T-helper 9 cell (primary cell): ENCODE results near the gene NBEAL2.

Experiments used
- DNase-seq: peaks from one replicate; pipeline ENCODE4 v3.0.0-alpha.2; 2020

The NBEAL2 gene

DNA sequence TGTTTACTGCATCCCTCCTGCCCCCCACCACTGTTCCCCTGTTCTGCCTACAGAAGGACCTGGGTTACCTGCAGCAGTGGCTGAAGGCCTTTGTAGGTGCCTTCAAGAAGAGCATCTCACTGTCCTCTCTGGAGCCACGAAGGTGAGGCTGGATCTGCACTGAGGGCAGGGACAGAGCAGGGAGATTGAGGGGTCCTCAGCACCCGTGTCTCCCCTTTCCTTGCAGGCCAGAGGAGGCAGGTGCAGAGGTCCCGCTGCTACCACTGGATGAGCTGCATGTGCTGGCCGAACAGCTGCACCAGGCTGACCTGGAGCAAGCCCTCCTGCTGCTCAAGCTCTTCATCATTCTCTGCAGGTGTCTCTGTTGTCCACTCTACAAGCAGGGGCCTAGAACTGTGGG, 9.2 kb downstream of the NBEAL2 start:
- no peak for DNase-seq

GRCh38 chr3:46989146-46989810, 9.8 kb downstream of the NBEAL2 start:
- DNase-seq: no peak

DNA sequence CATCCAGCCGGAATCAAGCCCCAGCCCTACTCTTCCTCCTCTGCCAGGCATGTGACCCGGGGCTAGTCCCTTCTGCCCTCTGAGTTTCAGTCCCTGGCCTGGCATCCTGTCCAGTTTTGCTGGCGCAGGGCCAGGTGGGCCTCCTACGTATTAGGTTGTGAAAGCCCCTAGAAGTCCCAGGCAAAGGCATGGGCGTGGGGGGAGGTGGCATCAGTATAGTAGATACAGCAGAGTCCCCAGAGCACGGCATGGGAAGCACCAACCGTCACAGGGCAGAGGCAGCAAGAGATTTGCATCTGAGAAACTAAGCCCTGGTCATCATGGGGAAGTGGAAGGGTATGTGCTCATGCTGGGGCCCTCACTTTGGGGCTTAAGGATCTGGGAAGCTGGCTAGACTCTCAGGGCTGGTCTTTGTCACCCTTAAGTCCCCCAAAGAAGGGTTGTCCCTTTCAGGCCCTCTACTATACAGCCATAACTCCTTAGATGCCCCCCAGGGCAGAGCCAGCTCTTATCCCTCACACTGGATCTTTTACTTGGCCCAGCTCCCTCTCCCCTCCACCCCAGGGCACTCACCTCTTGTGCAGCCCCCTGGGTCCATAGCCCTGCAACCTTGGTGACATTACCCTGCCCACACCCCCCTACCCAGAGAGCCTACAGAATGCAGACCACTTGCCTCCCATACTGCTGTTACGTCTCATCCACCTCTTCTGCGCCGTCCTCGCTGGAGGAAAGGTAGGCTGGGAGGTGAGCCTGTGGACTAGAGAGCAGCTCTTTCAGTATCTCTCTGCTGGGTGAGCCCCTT, 11.3 kb downstream of the NBEAL2 start:
- no peak for DNase-seq

- DNase-seq: no peak
Measured at GRCh38 chr3:46991406-46992165, 12.1 kb downstream of the NBEAL2 start.

DNA sequence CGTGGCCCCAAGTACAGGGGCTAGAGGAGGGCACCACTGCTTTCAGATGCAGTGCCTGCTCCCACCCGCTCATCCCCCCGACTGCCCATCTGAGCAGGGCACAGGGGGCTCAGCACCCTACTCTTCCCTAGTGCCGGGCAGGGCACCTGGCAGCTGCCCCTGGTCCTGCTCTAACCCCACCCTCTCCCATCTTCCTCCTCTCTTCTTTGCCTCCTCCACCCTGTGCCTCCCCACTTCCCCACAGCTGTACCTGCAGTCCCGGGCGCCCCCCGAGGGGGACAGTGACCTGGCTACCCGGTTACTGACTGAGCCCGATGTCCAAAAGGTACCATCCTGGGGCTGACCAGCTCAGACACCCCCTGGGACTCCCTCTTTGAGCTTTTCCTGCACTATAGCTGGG, 12.8 kb downstream of the NBEAL2 start:
- DNase-seq: no peak

GRCh38 chr3:46993292-46993691, 13.8 kb downstream of the NBEAL2 start:
- no peak for DNase-seq

DNA sequence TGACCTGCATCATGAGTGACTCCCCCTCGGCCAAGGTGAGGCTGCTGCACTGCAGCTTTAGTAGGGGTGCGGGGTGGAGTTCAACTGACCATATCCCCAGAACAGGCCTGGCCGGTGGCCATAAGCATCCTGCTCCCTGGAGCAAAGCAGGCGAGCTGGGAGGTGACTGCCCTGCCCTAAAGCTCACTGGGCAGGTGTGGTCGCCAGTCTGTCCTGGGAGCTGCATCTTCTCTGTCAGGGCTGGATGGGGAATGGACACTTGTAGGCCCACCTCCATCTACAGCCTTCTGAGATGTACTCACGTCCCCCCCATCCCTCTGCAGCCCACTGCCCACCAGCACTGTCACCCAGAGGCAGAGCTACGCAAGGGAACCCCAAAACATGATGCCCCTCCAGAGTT, 14.5 kb downstream of the NBEAL2 start:
- DNase-seq: no peak

DNA sequence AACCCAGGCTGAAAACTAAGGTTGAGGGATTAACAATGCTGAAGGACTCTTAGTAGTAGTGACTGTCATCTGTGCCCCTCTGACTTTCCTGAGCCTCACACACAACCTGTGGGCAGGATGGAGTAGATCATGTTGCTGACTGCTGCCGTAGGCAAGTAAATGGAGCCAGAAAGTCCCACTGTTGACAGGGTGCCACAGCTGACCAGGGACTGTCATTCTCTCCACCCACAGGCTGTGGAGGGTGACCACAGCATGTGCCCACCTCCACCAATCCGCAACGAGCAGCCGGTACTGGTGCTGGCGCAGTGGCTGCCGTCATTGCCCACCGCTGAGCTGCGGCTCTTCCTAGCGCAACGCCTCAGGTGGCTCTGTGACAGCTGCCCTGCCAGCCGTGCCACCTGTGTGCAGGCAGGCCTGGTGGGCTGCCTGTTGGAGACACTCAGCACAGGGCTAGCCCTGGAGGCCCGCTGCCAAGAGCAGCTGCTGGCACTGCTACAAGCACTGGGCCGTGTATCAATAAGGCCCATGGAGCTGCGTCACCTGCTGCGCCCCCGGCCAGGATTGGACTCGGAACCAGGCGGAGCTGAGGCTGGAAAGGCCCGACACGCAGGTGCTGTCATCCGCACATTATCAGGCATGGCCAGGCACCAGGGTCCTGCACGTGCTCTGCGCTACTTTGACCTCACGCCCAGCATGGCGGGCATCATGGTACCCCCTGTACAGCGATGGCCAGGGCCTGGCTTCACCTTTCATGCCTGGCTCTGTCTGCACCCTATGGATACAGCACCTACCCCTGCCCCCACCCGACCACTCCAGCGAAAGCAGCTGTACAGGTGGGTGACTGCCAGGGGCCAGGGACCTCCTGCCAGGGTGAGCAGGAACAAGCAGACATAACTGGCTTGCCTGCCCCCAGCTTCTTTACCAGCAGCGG, 15.6 kb downstream of the NBEAL2 start:
- DNase-seq: no peak

DNA sequence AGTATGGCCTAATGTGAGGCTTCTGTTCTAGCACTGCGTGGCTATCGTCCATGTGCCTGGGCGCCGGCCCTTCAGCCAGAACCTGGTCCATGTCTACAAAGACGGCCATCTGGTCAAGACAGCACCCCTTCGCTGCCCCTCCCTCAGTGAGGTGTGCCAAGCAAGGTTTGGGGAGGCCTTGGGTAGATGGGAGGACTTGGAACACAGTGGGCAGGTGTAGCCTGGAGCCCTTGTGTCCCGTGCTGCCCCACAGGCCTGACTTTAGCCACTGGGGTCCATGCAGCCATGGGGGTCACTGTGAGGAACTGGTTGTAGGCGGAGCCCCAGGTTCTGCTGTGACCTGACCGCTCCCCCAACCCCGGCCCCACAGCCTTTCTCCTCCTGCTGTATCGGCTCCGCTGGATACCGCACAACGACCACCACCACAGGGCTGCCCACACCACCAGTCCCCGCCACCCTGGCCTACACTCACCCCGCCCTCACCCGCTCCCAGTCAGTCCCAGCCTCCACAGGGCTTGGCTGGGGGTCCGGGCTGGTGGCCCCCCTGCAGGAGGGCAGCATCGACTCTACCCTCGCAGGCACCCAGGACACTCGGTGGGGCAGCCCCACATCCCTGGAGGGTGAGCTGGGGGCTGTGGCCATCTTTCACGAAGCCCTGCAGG, 16.6 kb downstream of the NBEAL2 start:
- no peak for DNase-seq

GRCh38 chr3:46996689-46997452, 17.4 kb downstream of the NBEAL2 start:
- DNase-seq: no peak

GRCh38 chr3:46997453-46998091, 18.1 kb downstream of the NBEAL2 start:
- no peak for DNase-seq

- DNase-seq: peak; percentile 66
Measured at GRCh38 chr3:46998121-46998851, 18.8 kb downstream of the NBEAL2 start.

DNA sequence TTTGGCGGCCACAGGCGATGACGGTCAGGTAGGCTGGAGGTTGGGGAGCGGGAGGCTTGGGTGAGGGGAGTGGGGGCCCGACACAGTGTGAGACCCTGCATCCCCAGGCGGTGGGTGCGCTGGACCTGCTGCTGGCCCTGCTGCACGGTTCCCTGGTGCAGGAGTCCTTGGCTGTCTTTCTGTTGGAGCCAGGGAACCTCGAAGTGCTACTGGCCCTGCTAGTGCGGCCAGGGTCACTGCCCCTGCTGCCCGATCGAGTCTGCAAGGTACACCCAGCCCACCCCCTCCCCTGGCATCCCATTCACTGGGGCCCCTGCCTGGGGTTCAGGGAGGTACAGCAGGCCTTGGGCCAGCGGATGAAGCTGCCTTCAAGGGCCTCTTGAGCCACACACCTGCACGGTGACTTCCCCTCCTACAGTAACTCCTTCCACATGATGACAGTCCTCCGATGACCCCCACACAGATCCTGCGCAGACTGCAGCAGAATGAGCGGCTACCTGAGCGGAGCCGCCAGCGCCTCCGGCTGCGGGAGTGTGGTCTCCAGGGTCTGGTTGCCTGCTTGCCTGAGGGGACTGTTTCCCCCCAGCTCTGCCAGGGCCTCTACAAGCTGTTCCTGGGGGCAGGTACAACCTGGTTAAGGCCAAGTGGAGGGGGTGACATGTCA, 19.5 kb downstream of the NBEAL2 start:
- DNase-seq: no peak

DNA sequence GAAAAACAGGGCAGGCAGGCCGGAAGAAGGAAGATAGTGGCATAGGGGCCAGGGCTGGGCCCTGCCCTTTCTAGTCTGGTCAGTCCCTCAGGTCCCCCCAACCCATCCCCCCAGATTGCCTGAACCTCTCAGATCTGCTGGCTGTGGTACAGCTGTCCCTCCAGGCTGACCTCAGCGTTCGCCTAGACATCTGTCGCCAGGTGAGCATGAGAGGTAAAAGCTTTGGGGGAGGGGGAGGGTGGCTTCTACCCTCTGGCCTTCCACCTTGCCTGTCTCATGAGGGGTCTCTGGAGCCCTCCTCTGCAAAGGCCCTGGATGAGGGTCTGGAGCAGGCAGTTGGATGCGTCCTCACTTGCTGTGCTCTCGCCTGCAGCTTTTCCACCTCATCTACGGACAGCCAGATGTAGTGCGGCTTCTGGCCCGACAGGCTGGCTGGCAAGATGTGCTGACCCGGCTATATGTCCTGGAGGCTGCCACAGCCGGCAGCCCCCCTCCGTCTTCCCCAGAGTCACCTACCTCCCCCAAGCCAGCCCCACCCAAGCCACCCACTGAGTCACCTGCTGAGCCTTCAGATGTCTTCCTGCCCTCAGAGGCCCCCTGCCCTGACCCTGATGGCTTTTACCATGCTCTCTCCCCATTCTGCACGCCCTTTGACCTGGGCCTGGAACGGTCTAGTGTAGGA, 20.2 kb downstream of the NBEAL2 start:
- no peak for DNase-seq

DNA sequence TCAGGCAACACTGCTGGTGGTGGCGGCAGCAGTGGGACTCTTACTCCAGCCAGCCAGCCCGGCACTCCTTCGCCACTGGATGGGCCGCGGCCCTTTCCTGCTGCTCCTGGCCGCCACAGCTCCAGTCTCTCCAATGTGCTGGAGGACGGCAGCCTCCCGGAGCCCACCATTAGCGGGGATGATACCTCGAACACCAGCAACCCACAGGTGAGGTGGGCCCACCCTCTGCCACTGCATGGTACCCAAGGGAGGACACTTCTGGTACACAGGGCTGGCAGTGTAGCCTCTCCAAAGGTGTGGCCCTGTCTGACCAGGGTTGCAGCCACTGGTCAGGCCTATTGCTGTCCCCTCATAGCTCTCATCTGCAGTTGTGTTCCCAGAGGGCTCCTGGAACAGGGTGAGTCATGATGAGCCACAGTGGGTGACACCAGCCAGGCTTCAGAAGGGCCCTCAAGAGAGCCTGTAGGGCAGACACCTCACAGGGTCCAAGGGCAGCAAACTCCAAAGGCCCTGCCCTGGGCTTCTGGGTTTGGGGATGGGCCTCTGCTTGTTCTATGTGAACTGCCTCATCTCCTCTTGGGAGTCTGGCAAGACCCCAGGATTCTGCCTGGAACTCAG, 20.8 kb downstream of the NBEAL2 start:
- DNase-seq: no peak

- DNase-seq: no peak
Measured at GRCh38 chr3:47000922-47001730, 21.7 kb downstream of the NBEAL2 start.

GRCh38 chr3:47001731-47002170, 22.3 kb downstream of the NBEAL2 start:
- no peak for DNase-seq
